Tibial artery (tissue), 4 donors: Measurements from ENCODE around the gene GSTT2B.
"Not testable (repeated sequence)": the region's sequence is repeated elsewhere in the genome, so short reads cannot be mapped to it uniquely, and the experiment has no call there.

Experiments used
- DNase-seq, 2 donors: peaks; one replicate each; pipeline ENCODE4 v3.0.0-alpha.2; 2019
- H3K27ac ChIP-seq, 2 donors: fragments of 200-600 bp; sonication (generic) in 1 of 2; 1 replicate in 1 of 2; 2 replicates in 1 of 2; pipeline ENCODE4 v1.5.1; 2018 to 2019; ENCODE audit warnings: mild to moderate bottlenecking in 1 of 2
- H3K27me3 ChIP-seq, 2 donors: fragments of 200-600 bp; sonication (generic) in 1 of 2; one replicate each; pipeline versions ENCODE4 v1.5.1 to v1.6.0; 2016 to 2019
- H3K36me3 ChIP-seq, 3 donors: fragments of 200-600 bp; sonication (generic) in 2 of 3; one replicate each; pipeline ENCODE4 v1.5.1; 2016 to 2019; ENCODE audit warnings: mild to moderate bottlenecking in 2 of 3
- H3K4me1 ChIP-seq, 4 donors: fragments of 200-600 bp; sonication (generic) in 2 of 4; 1 replicate in 3 of 4; 2 replicates in 1 of 4; pipeline ENCODE4 v1.5.1; 2016 to 2019
- H3K4me3 ChIP-seq, 2 donors: fragments of 200-600 bp; sonication (generic) in 1 of 2; 1 replicate in 1 of 2; 2 replicates in 1 of 2; pipeline ENCODE4 v1.5.1; 2018 to 2019; ENCODE audit warnings: mild to moderate bottlenecking in 2 of 2
- H3K9me3 ChIP-seq, 3 donors: fragments of 200-600 bp; sonication (generic) in 1 of 3; one replicate each; pipeline ENCODE4 v1.5.1; 2016 to 2019
- CTCF ChIP-seq, 2 experiments: fragments of 200-600 bp in 1 of 2; fragments of 450-650 bp in 1 of 2; IDR thresholded peaks; one replicate each; pipeline ENCODE4 v1.5.1; 2017 to 2019; ENCODE audit warnings: antibody characterized with exemption in 2 of 2, mild to moderate bottlenecking in 1 of 2, moderate library complexity in 1 of 2
- intact Hi-C: fragments of 100-400 bp; cut with DNase I; formaldehyde crosslinking; loops from one replicate; pipeline ENCODE4 v1.15.0; 2023; ENCODE audit warnings: low total_unique reads

GSTT2B gene

GRCh38 chr22:23970201-23970641 is 9.2 kb upstream of the GSTT2B start:
- H3K4me3 ChIP-seq, result no peak overlapping the region
- peaks cover 13 to 30% (median 29%) of the 10 kb centered on the region in 3 donors for H3K36me3 ChIP-seq
- intact Hi-C loops, result loop anchor here (5.0 kb wide), 1 partner anchor 43 kb away; no protein-coding TSS in a partner anchor
- no peak for DNase-seq
- H3K4me1 ChIP-seq, result peaks cover 0 to 8% (median 0%) of the 10 kb centered on the region in 4 donors
- no peak overlapping the region for H3K27ac ChIP-seq
- no peaks in the 10 kb centered on the region for H3K27me3 ChIP-seq
- no peaks in the 10 kb centered on the region for H3K9me3 ChIP-seq
- no peak for TF ChIP-seq CTCF (IDR thresholded peaks at IDR 0.05)

- H3K27ac ChIP-seq, result no peak overlapping the region
- H3K4me3 ChIP-seq, result no peak overlapping the region
- TF ChIP-seq CTCF (IDR thresholded peaks at IDR 0.05), result no peak
- H3K27me3 ChIP-seq, result no peaks in the 10 kb centered on the region
- peaks cover 0 to 8% (median 0%) of the 10 kb centered on the region in 4 donors for H3K4me1 ChIP-seq
- DNase-seq, result no peak
- intact Hi-C loops, result no loop called here
- H3K36me3 ChIP-seq, result peaks cover 13 to 30% (median 29%) of the 10 kb centered on the region in 3 donors
- H3K9me3 ChIP-seq, result no peaks in the 10 kb centered on the region
Measured at GRCh38 chr22:23969071-23969470, 8.1 kb upstream of the GSTT2B start.

DNA sequence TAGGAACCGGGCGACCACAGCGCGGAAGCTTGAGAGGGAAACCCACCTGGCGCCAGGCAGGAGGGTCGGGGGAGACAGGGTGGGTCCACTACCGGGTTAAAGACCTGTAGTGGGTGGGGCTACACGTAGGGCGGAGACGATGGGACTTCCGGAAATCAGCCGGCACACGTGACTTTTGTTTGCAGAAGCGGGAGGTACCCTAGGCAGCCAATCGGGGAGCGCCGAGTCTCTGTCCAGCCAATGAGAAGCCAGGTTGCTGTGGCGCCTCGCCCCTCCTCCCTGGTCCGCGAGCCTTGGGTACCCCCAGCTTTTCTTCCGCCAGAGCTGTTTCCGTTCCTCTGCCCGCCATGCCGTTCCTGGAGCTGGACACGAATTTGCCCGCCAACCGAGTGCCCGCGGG is 5.6 kb upstream of the GSTT2B start, which contains the start of gene DDTL:
DDTL (plus strand) TSS at position 321 of the 400 bp plus-strand sequence; CDS start at position 348, 27 bp downstream.
- H3K9me3 ChIP-seq, H3K27me3 ChIP-seq, DNase-seq, intact Hi-C loops, H3K4me3 ChIP-seq, H3K4me1 ChIP-seq, H3K27ac ChIP-seq: not testable (repeated sequence)
- peaks cover 9 to 26% (median 24%) of the 10 kb centered on the region in 3 donors for H3K36me3 ChIP-seq

GRCh38 chr22:23966094-23966493 is 5.1 kb upstream of the GSTT2B start:
- peaks cover 8 to 21% (median 20%) of the 10 kb centered on the region in 3 donors for H3K36me3 ChIP-seq
- H3K27me3 ChIP-seq, H3K4me3 ChIP-seq, intact Hi-C loops, H3K4me1 ChIP-seq, H3K27ac ChIP-seq, H3K9me3 ChIP-seq, DNase-seq: not testable (repeated sequence)

- H3K9me3 ChIP-seq, intact Hi-C loops, H3K36me3 ChIP-seq, H3K4me1 ChIP-seq, H3K27me3 ChIP-seq, H3K4me3 ChIP-seq, H3K27ac ChIP-seq: not testable (repeated sequence)
- TF ChIP-seq CTCF (IDR thresholded peaks at IDR 0.05), result peak; percentile 84 to 91
- DNase-seq, result peak; percentile 85 to 88
Measured at GRCh38 chr22:23956301-23956900, 4.6 kb downstream of the GSTT2B start.

DNA sequence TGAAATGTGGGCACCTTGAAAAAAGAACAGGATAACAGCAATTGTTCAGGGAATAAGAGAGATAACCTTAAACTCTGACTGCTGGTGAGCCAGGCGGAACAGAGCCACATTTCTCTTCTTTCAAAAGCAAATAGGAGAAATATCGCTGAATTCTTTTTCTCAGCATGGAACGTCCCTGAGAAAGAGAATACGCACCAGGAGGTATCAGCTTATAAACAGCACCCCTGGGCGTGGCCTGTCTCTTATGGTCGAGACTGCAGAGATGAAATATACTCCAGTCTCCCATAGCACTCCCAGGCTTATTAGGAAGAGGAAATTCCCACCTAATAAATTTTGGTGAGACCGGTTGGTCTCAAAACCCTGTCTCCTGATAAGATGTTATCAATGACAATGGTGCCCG is 5.1 kb downstream of the GSTT2B start:
- intact Hi-C loops, H3K9me3 ChIP-seq, H3K27me3 ChIP-seq, H3K36me3 ChIP-seq, DNase-seq, H3K27ac ChIP-seq, H3K4me1 ChIP-seq, H3K4me3 ChIP-seq: not testable (repeated sequence)

DNA sequence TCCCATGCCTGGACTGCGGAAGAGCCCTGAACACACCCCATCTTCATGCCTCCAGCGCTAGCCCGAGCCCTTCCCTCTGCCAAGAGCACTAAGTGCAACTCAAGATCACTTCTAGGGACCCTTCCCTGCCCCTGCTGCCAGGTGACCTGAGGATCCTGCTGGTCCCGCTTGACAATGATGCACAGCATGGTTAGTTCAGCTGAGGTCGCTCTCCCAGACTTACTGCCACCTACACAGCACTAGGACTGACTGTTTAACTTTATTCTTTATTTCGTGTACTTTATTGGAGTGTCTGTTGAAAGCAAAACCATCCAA is 6.0 kb downstream of the GSTT2B start:
- H3K27ac ChIP-seq, H3K36me3 ChIP-seq, DNase-seq, H3K27me3 ChIP-seq, H3K9me3 ChIP-seq, H3K4me3 ChIP-seq, intact Hi-C loops, H3K4me1 ChIP-seq: not testable (repeated sequence)

GRCh38 chr22:23954193-23954990 is 6.6 kb downstream of the GSTT2B start:
- DNase-seq, H3K4me1 ChIP-seq, intact Hi-C loops, H3K9me3 ChIP-seq, H3K27ac ChIP-seq, H3K27me3 ChIP-seq, H3K36me3 ChIP-seq, H3K4me3 ChIP-seq: not testable (repeated sequence)

GRCh38 chr22:23953485-23953884 is 7.5 kb downstream of the GSTT2B start:
- H3K27me3 ChIP-seq, H3K27ac ChIP-seq, H3K36me3 ChIP-seq, H3K4me1 ChIP-seq, H3K4me3 ChIP-seq, H3K9me3 ChIP-seq, intact Hi-C loops, DNase-seq: not testable (repeated sequence)

- peak in 1 of 2 donors; percentile 56 for DNase-seq
- intact Hi-C loops, H3K4me1 ChIP-seq, H3K4me3 ChIP-seq, H3K9me3 ChIP-seq, H3K36me3 ChIP-seq, H3K27ac ChIP-seq, H3K27me3 ChIP-seq: not testable (repeated sequence)
Measured at GRCh38 chr22:23952794-23953405, 8.1 kb downstream of the GSTT2B start.

- H3K27me3 ChIP-seq, intact Hi-C loops, H3K36me3 ChIP-seq, H3K4me3 ChIP-seq, H3K4me1 ChIP-seq, DNase-seq, H3K9me3 ChIP-seq, H3K27ac ChIP-seq: not testable (repeated sequence)
Measured at GRCh38 chr22:23951383-23951782, 9.6 kb downstream of the GSTT2B start.
